Inflammatory macrophage treated with lipopolysaccharide for 1 hour (primary cell): ENCODE measurements around the gene CLK3.
"Not testable (repeated sequence)": the region's sequence is repeated elsewhere in the genome, so short reads cannot be mapped to it uniquely, and the experiment has no call there.

Experiments used
- DNase-seq, 2 donors: peaks; one replicate each; pipeline ENCODE4 v3.0.0-alpha.2; 2020 to 2022

CLK3 gene

DNA sequence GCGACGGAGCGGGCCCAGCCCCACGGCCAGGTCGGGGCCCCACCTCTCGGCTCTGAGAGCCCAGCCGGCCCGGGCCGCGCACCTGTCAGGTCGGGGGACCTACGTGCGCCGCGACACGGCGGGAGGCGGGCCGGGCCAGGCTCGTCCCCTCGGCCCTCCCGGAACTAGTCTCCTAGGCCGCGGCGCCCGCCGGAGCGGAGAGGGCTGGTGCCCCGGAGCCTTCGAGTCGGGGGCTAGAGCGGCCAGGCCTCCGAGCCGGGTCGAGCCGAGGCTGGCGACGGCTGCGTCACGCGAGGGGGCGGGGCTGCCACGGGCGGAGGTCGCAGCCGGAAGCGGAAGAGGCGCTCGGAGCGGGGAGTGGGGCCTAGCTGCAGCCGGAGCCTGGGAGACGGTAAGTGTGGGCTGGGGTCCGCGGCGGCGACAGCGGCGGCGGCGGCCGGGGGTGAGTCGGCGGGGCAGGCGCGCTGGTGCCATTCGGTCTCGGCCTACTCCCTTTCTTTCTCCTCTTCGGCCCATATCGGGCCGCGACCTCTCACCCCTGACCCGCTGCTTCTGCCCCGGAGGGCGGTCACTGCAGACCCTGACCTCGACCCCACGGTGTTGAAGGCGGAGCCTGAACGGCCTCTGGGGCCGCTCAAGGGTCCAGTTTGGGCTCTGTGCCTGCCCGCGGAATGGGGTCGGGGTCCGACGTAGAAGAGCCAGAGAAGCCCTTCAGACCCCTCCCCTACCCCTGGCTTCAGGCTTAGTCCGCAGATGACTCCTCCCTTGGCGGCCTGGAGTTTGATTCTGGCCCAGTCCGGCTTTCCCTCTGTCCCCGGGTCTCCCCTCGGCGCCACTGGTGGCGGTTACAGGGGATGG is at the start of gene CLK3:
CLK3 (plus strand) TSS at position 329 of the 858 bp plus-strand sequence. CDS start 3,361 bp downstream, outside the sequence.
- peak; percentile 86 to 96 for DNase-seq

DNA sequence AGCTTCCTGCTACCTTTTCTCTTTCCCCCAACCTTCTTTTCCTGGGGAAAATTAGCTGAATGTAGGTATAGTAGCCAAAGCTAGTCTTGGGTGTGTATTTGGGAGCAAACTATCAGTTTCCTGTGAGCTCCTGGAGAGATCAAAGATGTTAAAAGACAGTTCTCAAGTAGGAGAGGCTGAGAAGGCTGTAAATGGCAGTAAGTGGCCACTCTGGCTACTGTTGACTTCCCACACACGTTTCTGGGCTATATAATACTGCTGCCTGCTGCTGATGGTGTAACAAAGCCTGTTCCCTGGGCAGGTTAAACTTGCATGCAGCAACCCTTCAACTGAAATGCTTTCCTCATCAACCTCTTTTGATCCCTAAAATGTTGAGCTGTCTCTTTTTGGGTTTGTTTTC is 47.0 kb upstream of the CLK3 start:
- DNase-seq = no peak

- DNase-seq = no peak
These were observed 45.9 kb upstream of the CLK3 start for GRCh38 chr15:74569731-74570070.

- no peak for DNase-seq
These were observed 44.4 kb upstream of the CLK3 start for GRCh38 chr15:74571191-74571590.

GRCh38 chr15:74573987-74574386 is 41.6 kb upstream of the CLK3 start:
- no peak for DNase-seq

DNA sequence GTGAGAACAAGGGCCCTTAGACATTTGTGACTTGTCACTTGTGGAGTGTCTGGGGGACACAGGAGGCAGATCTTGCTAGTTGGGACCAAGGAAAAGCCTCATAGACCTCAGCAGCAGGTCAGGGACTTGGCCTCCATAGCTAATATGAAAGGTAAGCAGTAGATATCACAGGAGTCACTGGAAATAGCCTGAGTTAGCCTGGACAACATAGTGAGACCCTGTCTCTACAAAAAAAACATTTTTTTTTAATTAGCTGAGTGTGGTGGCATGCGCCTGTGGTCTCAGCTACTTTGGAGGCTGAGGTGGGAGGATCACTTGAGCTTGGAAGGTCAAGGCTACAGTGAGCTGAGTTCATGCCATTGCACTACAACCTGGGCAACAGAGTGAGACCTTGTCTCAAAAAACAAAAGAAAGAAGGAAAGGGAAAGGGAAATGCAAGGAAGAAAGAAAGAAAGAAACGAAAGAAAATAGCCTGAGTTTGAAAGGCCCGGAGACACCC is 37.1 kb upstream of the CLK3 start:
- DNase-seq = no peak

GRCh38 chr15:74579001-74579400 is 36.6 kb upstream of the CLK3 start:
- DNase-seq = no peak

GRCh38 chr15:74580538-74581350 is 34.9 kb upstream of the CLK3 start:
- no peak for DNase-seq

- DNase-seq = no peak
These were observed 31.4 kb upstream of the CLK3 start for GRCh38 chr15:74584204-74584603.

DNA sequence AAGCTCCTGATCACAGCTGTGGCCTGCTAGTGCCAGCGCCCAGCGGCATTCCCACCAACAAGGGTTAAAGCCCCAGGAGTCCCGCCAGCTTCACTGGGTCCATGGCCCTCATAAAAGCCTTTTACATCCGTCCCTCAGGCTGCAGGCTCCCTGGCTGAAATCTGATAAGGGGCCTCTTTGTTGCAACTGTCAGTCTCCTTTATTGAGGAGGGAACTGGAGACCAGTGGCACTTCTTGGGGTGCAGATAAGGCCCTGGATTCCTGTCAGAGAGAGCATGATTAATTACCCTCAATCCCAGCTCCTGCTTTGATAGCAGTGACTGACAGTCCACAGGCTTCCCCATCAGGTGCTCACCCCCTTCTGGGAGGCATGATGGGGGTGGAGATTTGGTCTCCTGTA is 30.9 kb upstream of the CLK3 start:
- no peak for DNase-seq

DNA sequence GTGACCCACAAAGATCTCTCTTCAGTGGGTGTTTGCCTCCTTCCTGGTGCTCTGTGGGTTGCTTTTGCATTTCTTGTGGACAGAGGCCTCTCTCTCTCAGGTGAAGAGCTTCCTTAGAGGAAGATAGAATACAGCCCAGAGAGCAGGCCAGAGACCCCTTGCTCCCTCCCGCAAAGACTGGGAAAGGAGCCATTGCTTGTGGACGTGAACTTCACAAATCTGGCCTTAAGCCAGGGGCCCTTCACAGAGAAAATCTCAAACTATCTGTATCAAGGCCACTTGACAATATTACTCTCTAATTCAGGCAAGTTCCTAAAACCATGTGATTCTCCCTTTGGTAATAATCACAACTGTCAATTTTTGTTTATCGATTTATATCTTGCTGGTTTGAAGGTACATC is 30.4 kb upstream of the CLK3 start:
- DNase-seq = no peak

- DNase-seq = no peak
These were observed 29.8 kb upstream of the CLK3 start for GRCh38 chr15:74585857-74586256.

GRCh38 chr15:74589826-74590225 is 25.8 kb upstream of the CLK3 start:
- DNase-seq = peak; percentile 8 to 26

- no peak for DNase-seq
These were observed 23.4 kb upstream of the CLK3 start for GRCh38 chr15:74592222-74592621.

- no peak for DNase-seq
These were observed 22.5 kb upstream of the CLK3 start for GRCh38 chr15:74593122-74593521.

GRCh38 chr15:74594455-74594854 is 21.2 kb upstream of the CLK3 start:
- no peak for DNase-seq

- no peak for DNase-seq
These were observed 20.4 kb upstream of the CLK3 start for GRCh38 chr15:74595271-74595670.

GRCh38 chr15:74596736-74597135 is 18.9 kb upstream of the CLK3 start:
- DNase-seq = not testable (repeated sequence)

DNA sequence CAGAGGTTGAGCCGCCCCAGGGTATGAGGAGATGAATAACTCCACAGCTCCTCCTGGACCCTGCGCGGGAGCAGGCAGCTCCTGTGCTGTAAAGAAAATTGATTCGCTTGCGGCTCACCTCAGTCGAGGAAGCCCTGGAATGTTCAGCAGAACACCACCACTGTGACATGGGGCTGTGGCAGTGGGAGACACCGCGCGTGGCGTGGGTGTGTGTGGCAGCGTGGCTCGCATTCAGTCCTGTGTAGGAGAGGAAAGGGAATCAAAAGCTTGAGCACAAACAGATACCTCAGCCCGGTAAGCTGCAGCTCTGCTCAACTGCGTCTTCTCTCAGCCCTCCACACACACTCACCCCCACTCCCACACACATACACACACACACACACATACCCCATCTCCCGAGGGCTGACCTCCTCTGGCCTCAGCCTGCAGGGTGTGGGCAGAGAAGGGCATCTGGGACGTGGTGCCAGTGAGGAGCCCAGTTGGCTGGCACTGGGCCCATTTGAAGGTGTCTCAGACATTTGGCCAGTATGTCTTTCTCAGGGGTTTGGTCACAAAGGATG is 18.4 kb upstream of the CLK3 start:
- DNase-seq = not testable (repeated sequence)

DNA sequence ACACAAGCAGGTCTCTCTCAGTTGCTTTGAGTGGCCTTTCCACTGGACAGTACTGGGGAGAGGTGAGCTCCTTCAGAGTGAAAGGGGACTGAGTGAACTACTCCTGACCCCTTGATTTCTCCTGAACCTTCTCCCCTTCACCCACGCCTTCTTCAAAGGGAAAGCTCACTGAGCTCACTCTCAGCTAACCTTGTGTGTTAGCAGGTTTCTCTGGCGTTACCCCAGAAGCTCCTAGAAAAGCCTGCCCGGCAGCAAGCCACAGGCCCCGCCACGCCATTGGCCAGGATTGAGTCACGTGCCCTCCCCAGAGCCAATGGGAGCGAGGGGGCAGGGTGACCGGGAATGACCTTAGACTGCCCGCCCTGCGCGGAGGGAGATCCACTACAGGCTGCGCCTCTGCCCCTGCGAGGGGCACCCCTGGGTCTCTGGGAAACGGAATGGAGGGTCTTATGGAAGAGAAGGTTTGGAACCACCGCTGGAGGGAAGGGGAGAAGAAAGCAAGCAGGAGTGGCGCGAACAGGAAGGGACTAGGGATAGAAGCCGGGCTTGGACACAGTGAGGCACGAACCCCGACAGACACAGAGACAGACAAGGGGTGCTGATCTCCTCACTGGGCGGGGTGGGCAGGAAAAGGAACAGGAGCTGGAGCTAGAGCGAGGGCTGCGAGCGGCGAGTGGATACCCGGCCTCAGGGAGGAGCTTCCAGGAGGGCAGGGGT is 17.4 kb upstream of the CLK3 start:
- DNase-seq = peak; percentile 78 to 91

- no peak for DNase-seq
These were observed 16.5 kb upstream of the CLK3 start for GRCh38 chr15:74599156-74599555.

DNA sequence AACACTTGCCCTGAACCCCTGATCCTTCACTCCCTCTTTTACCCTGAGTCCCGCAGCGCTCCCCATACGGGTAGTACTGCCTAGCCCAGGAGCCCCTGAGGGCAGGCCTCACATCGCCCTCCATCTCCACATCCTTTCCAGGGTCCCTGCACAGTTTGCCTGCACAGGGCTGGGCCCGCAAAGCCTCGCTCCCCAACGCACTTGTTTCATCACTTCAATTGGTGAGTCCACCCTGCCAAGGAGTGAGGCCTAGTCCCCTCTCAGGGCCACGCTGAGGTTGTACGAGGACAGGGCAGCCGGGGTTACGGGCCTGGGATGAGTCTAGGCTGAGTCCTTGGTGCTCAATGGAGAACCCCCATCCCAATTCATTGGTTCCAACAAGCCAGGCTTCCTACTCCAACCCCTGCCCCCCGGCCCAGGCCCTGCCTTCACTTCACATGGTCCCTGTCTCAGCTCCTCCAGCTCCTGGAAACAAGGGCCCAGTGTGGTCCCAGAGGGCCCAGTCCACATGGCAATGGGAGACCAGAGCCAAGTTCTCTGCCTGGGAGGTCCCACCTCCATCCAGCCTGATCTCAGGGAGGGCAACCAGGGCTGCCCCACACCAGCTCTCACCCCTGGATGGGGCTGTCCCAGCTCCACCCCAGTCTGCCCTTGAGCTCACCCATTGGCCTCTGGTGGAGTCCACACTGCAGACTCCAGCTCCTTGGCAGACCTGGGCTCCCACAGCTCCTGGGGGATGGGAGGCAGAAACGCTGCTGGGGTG is 12.4 kb upstream of the CLK3 start:
- no peak for DNase-seq
